Ovary (tissue), 9 donors: ENCODE data around the gene ID2. TPM values are rescaled to one million over a fixed set of nuclear protein-coding genes. Genes with fewer than 3 reads are reported as not detected.

Source experiments
- DNase-seq, 5 donors: peaks; one replicate each; pipeline ENCODE4 v3.0.0-alpha.2; 2019 to 2020
- H3K27ac ChIP-seq, 2 donors: fragments of 200-600 bp; one replicate each; pipeline versions ENCODE4 v1.5.1 to v1.8.0; 2019 to 2022
- H3K27me3 ChIP-seq: fragments of 200-600 bp; one replicate; pipeline ENCODE4 v1.8.0; 2022
- H3K36me3 ChIP-seq: fragments of 200-600 bp; sonication (generic); one replicate; pipeline ENCODE4 v1.5.1; 2019
- H3K4me1 ChIP-seq: one replicate; pipeline ENCODE4 v1.8.1; 2013; ENCODE audit warnings: mild to moderate bottlenecking, moderate library complexity; ENCODE audit not compliant: insufficient read depth
- H3K4me3 ChIP-seq: fragments of 200-600 bp; sonication (generic); one replicate; pipeline ENCODE4 v1.5.1; 2017
- H3K9me3 ChIP-seq, 2 donors: fragments of 200-600 bp in 1 of 2; sonication (generic) in 1 of 2; one replicate each; pipeline versions ENCODE4 v1.5.1 to v1.8.1; 2013 to 2019; ENCODE audit warnings: mild to moderate bottlenecking in 1 of 2, moderate library complexity in 1 of 2
- CTCF ChIP-seq, 3 donors: fragments of 450-650 bp in 2 of 3; fragments of 200-600 bp in 1 of 3; IDR thresholded peaks; one replicate each; pipeline versions ENCODE4 v1.5.1 to v1.8.0; 2016 to 2022; ENCODE audit warnings: antibody characterized with exemption in 3 of 3, mild to moderate bottlenecking in 1 of 3
- EP300 ChIP-seq: sonication (generic); formaldehyde crosslinking; IDR thresholded peaks from one replicate; pipeline ENCODE4 v1.6.1; 2017; ENCODE audit warnings: antibody characterized with exemption
- POLR2A ChIP-seq: fragments of 450-650 bp; IDR thresholded peaks from one replicate; pipeline ENCODE4 v1.6.1; 2017; ENCODE audit warnings: antibody characterized with exemption, mild to moderate bottlenecking, moderate library complexity
- WGBS, 3 donors: extraction: QIAGEN DNeasy Blood & Tissue Kit in 1 of 3; methylation state at CpG; one replicate each; pipeline versions ENCODE4 v1.1.5 to v1.1.7; 2013 to 2017; 5-methylcytosine and 5-hydroxymethylcytosine counted together
- intact Hi-C, 4 donors: fragments of 100-400 bp; cut with DNase I; formaldehyde crosslinking; loops; one replicate each; pipeline versions ENCODE4 v1.11.0 to v1.15.1; 2022 to 2023
- polyA plus RNA-seq, 2 donors: library from polyadenylated mRNA; stranded (reverse); fragments of 200-250 nt in 1 of 2; fragments of 350-450 nt in 1 of 2; fragmentation: Illumina TruSeq in 1 of 2; extraction: RNeasy Lipid Tissue Mini Kit (QIAGEN cat#74804) in 1 of 2; gene quantifications; one replicate each; pipeline ENCODE4 v1.2.3, GENCODE V29; 2013 to 2014
- total RNA-seq, 7 donors: library from RNA; depleted of rRNA in 2 of 7; stranded (reverse); fragments of >200 nt in 2 of 7; fragmentation: NEBNext Ultra II Directional in 3 of 7; extraction: Animal tissue kit (Norgen Biotek cat#: 25700) in 3 of 7; gene quantifications; one replicate each; pipeline versions ENCODE4 v1.1.0 to v1.2.4, GENCODE V29; 2016 to 2023
- donor health status: DM: no; HTN: no; CAD: no; lungs with moderate emphysema.
- donor health status: DM: no; HTN: no; CAD: no.
- donor health status: Bipolar disorder and iron deficiency.
- donor health status: DM: yes; HTN: yes; CAD: no.
- donor health status: DM: no; HTN: no; CAD: no.
- donor health status: DM: yes; HTN: yes; CAD: no.

The ID2 gene
- total and polyA plus RNA-seq, 9 donors, result 68.5 to 897 (median 168) TPM

GRCh38 chr2:8643250-8643995 is 38.4 kb upstream of the ID2 start:
- H3K4me1 ChIP-seq, result no peaks in the 10 kb centered on the region
- H3K36me3 ChIP-seq, result no peaks in the 10 kb centered on the region
- H3K9me3 ChIP-seq, result no peaks in the 10 kb centered on the region
- DNase-seq, result no peak
- H3K27ac ChIP-seq, result no peak overlapping the region
- no peak overlapping the region for H3K4me3 ChIP-seq
- intact Hi-C loops, result no loop called here
- no peaks in the 10 kb centered on the region for H3K27me3 ChIP-seq
- WGBS, 3 donors, result 63 to 67% (median 65%) methylated on average over 7 of the region's 7 CpGs
- TF ChIP-seq POLR2A (no peak), EP300 (no peak), CTCF (IDR thresholded peaks at IDR 0.05) (no peak)

GRCh38 chr2:8643996-8644356 is 37.9 kb upstream of the ID2 start:
- H3K9me3 ChIP-seq, result no peaks in the 10 kb centered on the region
- no peak for DNase-seq
- 95 to 99% (median 96%) methylated on average over 5 of the region's 5 CpGs for WGBS, 3 donors
- no peak overlapping the region for H3K4me3 ChIP-seq
- H3K4me1 ChIP-seq, result no peaks in the 10 kb centered on the region
- TF ChIP-seq EP300, result no peak
- TF ChIP-seq CTCF (IDR thresholded peaks at IDR 0.05), result no peak
- no peak for TF ChIP-seq POLR2A
- H3K27me3 ChIP-seq, result no peaks in the 10 kb centered on the region
- H3K27ac ChIP-seq, result no peak overlapping the region
- intact Hi-C loops, result no loop called here
- no peaks in the 10 kb centered on the region for H3K36me3 ChIP-seq

GRCh38 chr2:8644605-8645175 is 37.2 kb upstream of the ID2 start:
- intact Hi-C loops, result no loop called here
- H3K36me3 ChIP-seq, result no peaks in the 10 kb centered on the region
- WGBS, 3 donors, result 88 to 97% (median 93%) methylated on average over 19 of the region's 19 CpGs
- H3K4me3 ChIP-seq, result no peak overlapping the region
- no peaks in the 10 kb centered on the region for H3K4me1 ChIP-seq
- H3K9me3 ChIP-seq, result no peaks in the 10 kb centered on the region
- no peak for TF ChIP-seq CTCF (IDR thresholded peaks at IDR 0.05)
- TF ChIP-seq EP300, result no peak
- TF ChIP-seq POLR2A, result no peak
- no peak for DNase-seq
- H3K27me3 ChIP-seq, result no peaks in the 10 kb centered on the region
- no peak overlapping the region for H3K27ac ChIP-seq

- intact Hi-C loops, result no loop called here
- H3K27me3 ChIP-seq, result no peaks in the 10 kb centered on the region
- WGBS, 3 donors, result 92 to 96% (median 92%) methylated on average over 38 to 51 of the region's 51 CpGs
- no peak overlapping the region for H3K4me3 ChIP-seq
- no peak overlapping the region for H3K27ac ChIP-seq
- no peaks in the 10 kb centered on the region for H3K36me3 ChIP-seq
- no peaks in the 10 kb centered on the region for H3K9me3 ChIP-seq
- DNase-seq, result no peak
- TF ChIP-seq POLR2A (no peak), CTCF (IDR thresholded peaks at IDR 0.05) (no peak), EP300 (no peak)
- H3K4me1 ChIP-seq, result no peaks in the 10 kb centered on the region
These were observed 36.6 kb upstream of the ID2 start for GRCh38 chr2:8645176-8645831.
